Hepatic stellate cell (primary cell): Measurements from ENCODE around the gene GALK2.

Experiments
- DNase-seq: peaks from one replicate; pipeline ENCODE4 v3.0.0; 2011; ENCODE audit warnings: low spot score

GALK2 gene

GRCh38 chr15:49282366-49282765, 112.3 kb downstream of the GALK2 start:
- DNase-seq, result peak; percentile 63

- DNase-seq, result no peak
Measured at GRCh38 chr15:49286649-49287404, 116.8 kb downstream of the GALK2 start.

GRCh38 chr15:49287481-49287880, 117.4 kb downstream of the GALK2 start:
- no peak for DNase-seq

GRCh38 chr15:49288391-49288790, 118.3 kb downstream of the GALK2 start:
- DNase-seq, result no peak

GRCh38 chr15:49290191-49290590, 120.1 kb downstream of the GALK2 start:
- no peak for DNase-seq

- DNase-seq, result no peak
Measured at GRCh38 chr15:49293941-49294340, 123.9 kb downstream of the GALK2 start.

- no peak for DNase-seq
Measured at GRCh38 chr15:49296258-49296657, 126.2 kb downstream of the GALK2 start.

GRCh38 chr15:49297584-49297983, 127.5 kb downstream of the GALK2 start:
- DNase-seq, result no peak

- DNase-seq, result no peak
Measured at GRCh38 chr15:49300856-49301255, 130.8 kb downstream of the GALK2 start.

GRCh38 chr15:49301562-49301961, 131.5 kb downstream of the GALK2 start:
- DNase-seq, result no peak

GRCh38 chr15:49303003-49303402, 133.0 kb downstream of the GALK2 start:
- DNase-seq, result no peak

- DNase-seq, result no peak
Measured at GRCh38 chr15:49306551-49306950, 136.5 kb downstream of the GALK2 start.

- no peak for DNase-seq
Measured at GRCh38 chr15:49308686-49309085, 138.6 kb downstream of the GALK2 start.

GRCh38 chr15:49309889-49310288, 139.8 kb downstream of the GALK2 start:
- DNase-seq, result no peak

- DNase-seq, result peak; percentile 22
Measured at GRCh38 chr15:49313650-49314049, 143.6 kb downstream of the GALK2 start.

- DNase-seq, result no peak
Measured at GRCh38 chr15:49314716-49315115, 144.7 kb downstream of the GALK2 start.

- DNase-seq, result no peak
Measured at GRCh38 chr15:49315391-49315823, 145.4 kb downstream of the GALK2 start.

GRCh38 chr15:49320351-49320750, 150.3 kb downstream of the GALK2 start:
- DNase-seq, result no peak

GRCh38 chr15:49323207-49323606, 153.2 kb downstream of the GALK2 start:
- no peak for DNase-seq

- no peak for DNase-seq
Measured at GRCh38 chr15:49327927-49328326, 157.9 kb downstream of the GALK2 start.

GRCh38 chr15:49328941-49329340, 158.9 kb downstream of the GALK2 start:
- no peak for DNase-seq

GRCh38 chr15:49330166-49330565, 160.1 kb downstream of the GALK2 start:
- DNase-seq, result no peak

- DNase-seq, result no peak
Measured at GRCh38 chr15:49331442-49331841, 161.4 kb downstream of the GALK2 start.

- no peak for DNase-seq
Measured at GRCh38 chr15:49331951-49332350, 161.9 kb downstream of the GALK2 start.
